Measurements from ENCODE around the gene SECISBP2L. TPM values are rescaled to one million over a fixed set of nuclear protein-coding genes. Genes with fewer than 3 reads are reported as not detected.

The SECISBP2L gene
- total RNA-seq, 1 experiment from 2014 or later = 24.7 TPM

DNA sequence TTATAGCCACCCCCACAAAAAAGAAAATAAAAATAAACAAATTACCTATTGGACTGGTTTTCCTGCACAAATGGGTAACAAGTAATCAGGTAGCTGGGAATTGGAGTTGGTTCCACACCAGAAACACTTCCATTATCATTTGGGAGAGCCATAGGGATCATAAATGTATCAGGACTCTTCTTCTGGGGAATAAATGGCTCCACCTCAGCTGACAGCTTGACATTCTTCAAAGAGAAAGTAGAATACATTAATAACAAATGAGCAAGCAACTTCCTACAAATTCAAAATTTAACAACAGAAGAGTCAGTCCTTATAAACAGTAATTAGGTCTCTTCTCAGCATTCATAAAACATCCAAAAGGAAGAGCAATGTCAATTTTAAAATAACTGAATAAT is 8.7 kb downstream of the SECISBP2L start:
- Histone ChIP-seq H3K18ac (ENCODE audit: insufficient read length, low read depth, low read length) (no peak overlapping the region), H3K9ac (ENCODE audit: extremely low read depth, insufficient read length, low read length) (no peak overlapping the region), H3K23me2 (ENCODE audit: insufficient read length, low read depth, low read length, poor library complexity, severe bottlenecking) (no peaks in the 10 kb centered on the region), H2AK5ac (ENCODE audit: insufficient read length, low read length) (no peak overlapping the region), H2BK15ac (ENCODE audit: low read depth, low read length) (no peak overlapping the region), H4K5ac (ENCODE audit: insufficient read length, low read depth, low read length) (no peak overlapping the region), H3K23ac (ENCODE audit: insufficient read length, low read depth, low read length) (no peak overlapping the region), H3K27me3 (ENCODE audit: insufficient read depth, low read length) (no peaks in the 10 kb centered on the region), H3K56ac (ENCODE audit: insufficient read length, low read depth, low read length) (no peak overlapping the region), H2BK120ac (ENCODE audit: low read depth, low read length, poor library complexity, severe bottlenecking) (no peak overlapping the region), H3K4me1 (ENCODE audit: insufficient read depth, low read length) (no peaks in the 10 kb centered on the region), H3T11ph (ENCODE audit: low read length) (no peak overlapping the region), H4K20me1 (ENCODE audit: control insufficient read depth, insufficient read depth, insufficient read length) (no peaks in the 10 kb centered on the region), H3K4me2 (ENCODE audit: insufficient read depth, insufficient read length, low read length) (no peak overlapping the region), H4K8ac (replicated peaks; ENCODE audit: insufficient read length, low read depth, low read length) (no peak overlapping the region), H3K9me3 (ENCODE audit: control insufficient read depth, low read depth, low read length) (no peaks in the 10 kb centered on the region), H2BK5ac (ENCODE audit: insufficient read length, low read length) (no peak overlapping the region), H3K79me1 (ENCODE audit: insufficient read depth, low read depth, low read length, poor library complexity, severe bottlenecking) (peaks cover 2% of the 10 kb centered on the region), H3K4ac (ENCODE audit: low read depth, low read length) (no peak overlapping the region), H3K79me2 (ENCODE audit: insufficient read depth, low read length) (peaks cover 3% of the 10 kb centered on the region; the same call in 1 of the 2 replicates), H4K91ac (ENCODE audit: insufficient read length, low read depth, low read length) (no peak overlapping the region), H2BK12ac (ENCODE audit: insufficient read length, low read depth, low read length) (no peak overlapping the region), H3K27ac (ENCODE audit: insufficient read length, low read depth, low read length) (no peak overlapping the region), H3K14ac (ENCODE audit: insufficient read depth, low read length) (no peak overlapping the region), H2AFZ (ENCODE audit: low read length) (no peak overlapping the region), H2BK20ac (ENCODE audit: low read depth, low read length, poor library complexity, severe bottlenecking) (no peak overlapping the region)
- H3K27me3 Mint-ChIP-seq (ENCODE audit: low read depth) = no peaks in the 10 kb centered on the region
- no peak for DNase-seq
- no peak overlapping the region for H3K27ac Mint-ChIP-seq
- no peaks in the 10 kb centered on the region for H3K9me3 Mint-ChIP-seq
- H3K36me3 Mint-ChIP-seq (ENCODE audit: insufficient read depth in 1 of 3, low read depth in 3 of 3) = peaks cover 0 to 8% (median 4%) of the 10 kb centered on the region in 3 experiments; a peak in 4 of 7 replicates
- TF ChIP-seq, protein P1, sequence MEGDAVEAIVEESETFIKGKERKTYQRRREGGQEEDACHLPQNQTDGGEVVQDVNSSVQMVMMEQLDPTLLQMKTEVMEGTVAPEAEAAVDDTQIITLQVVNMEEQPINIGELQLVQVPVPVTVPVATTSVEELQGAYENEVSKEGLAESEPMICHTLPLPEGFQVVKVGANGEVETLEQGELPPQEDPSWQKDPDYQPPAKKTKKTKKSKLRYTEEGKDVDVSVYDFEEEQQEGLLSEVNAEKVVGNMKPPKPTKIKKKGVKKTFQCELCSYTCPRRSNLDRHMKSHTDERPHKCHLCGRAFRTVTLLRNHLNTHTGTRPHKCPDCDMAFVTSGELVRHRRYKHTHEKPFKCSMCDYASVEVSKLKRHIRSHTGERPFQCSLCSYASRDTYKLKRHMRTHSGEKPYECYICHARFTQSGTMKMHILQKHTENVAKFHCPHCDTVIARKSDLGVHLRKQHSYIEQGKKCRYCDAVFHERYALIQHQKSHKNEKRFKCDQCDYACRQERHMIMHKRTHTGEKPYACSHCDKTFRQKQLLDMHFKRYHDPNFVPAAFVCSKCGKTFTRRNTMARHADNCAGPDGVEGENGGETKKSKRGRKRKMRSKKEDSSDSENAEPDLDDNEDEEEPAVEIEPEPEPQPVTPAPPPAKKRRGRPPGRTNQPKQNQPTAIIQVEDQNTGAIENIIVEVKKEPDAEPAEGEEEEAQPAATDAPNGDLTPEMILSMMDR (conservative IDR thresholded peaks at IDR 0.05) = no peak
- no peak overlapping the region for H3K4me3 Mint-ChIP-seq
- H3K4me1 Mint-ChIP-seq = peaks cover 3 to 5% of the 10 kb centered on the region in 2 experiments; a peak in 2 of 4 replicates

Measured in H9 (cell line).